ENCODE data around the gene GIGYF2. TPM values are rescaled to one million over a fixed set of nuclear protein-coding genes. Genes with fewer than 3 reads are reported as not detected.

The GIGYF2 gene
- total and polyA plus RNA-seq, 2 of the 13 experiments (the other 11 are each of a cell fraction or from before 2014, with no cell fraction given): 44.9 to 73.5 TPM

GRCh38 chr2:232871835-232872736, 175.0 kb downstream of the GIGYF2 start (continued):
- TF ChIP-seq HOMEZ (CRISPR knock-in tag; IDR thresholded peaks at IDR 0.05; ENCODE audit: low read depth) (no peak), ZNF792 (CRISPR knock-in tag; IDR thresholded peaks at IDR 0.05) (peak; percentile 40; the same call in 1 of the 2 replicates), PBX3 (CRISPR knock-in tag; IDR thresholded peaks at IDR 0.05; ENCODE audit: borderline replicate concordance) (no peak), ZNF761 (CRISPR knock-in tag; conservative IDR thresholded peaks at IDR 0.05) (0 out of 2 replicates have a peak, but pooled peaks have one; percentile 32), MED8 (CRISPR knock-in tag; IDR thresholded peaks at IDR 0.05; ENCODE audit: insufficient replicate concordance) (peak; percentile 73), ZNF280D (CRISPR knock-in tag; IDR thresholded peaks at IDR 0.05) (peak; percentile 51; the same call in 1 of the 2 replicates), KLF9 (CRISPR knock-in tag; IDR thresholded peaks at IDR 0.05; ENCODE audit: low read depth) (no peak), MAFG (CRISPR knock-in tag; IDR thresholded peaks at IDR 0.05) (no peak), IKZF1 (IDR thresholded peaks at IDR 0.05) (no peak)
- TF ChIP-seq, protein P1, sequence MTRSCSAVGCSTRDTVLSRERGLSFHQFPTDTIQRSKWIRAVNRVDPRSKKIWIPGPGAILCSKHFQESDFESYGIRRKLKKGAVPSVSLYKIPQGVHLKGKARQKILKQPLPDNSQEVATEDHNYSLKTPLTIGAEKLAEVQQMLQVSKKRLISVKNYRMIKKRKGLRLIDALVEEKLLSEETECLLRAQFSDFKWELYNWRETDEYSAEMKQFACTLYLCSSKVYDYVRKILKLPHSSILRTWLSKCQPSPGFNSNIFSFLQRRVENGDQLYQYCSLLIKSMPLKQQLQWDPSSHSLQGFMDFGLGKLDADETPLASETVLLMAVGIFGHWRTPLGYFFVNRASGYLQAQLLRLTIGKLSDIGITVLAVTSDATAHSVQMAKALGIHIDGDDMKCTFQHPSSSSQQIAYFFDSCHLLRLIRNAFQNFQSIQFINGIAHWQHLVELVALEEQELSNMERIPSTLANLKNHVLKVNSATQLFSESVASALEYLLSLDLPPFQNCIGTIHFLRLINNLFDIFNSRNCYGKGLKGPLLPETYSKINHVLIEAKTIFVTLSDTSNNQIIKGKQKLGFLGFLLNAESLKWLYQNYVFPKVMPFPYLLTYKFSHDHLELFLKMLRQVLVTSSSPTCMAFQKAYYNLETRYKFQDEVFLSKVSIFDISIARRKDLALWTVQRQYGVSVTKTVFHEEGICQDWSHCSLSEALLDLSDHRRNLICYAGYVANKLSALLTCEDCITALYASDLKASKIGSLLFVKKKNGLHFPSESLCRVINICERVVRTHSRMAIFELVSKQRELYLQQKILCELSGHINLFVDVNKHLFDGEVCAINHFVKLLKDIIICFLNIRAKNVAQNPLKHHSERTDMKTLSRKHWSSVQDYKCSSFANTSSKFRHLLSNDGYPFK (CRISPR knock-in tag; IDR thresholded peaks at IDR 0.05; ENCODE audit: borderline replicate concordance): no peak; the same call in 1 of the 2 replicates
- TF ChIP-seq, protein P2, sequence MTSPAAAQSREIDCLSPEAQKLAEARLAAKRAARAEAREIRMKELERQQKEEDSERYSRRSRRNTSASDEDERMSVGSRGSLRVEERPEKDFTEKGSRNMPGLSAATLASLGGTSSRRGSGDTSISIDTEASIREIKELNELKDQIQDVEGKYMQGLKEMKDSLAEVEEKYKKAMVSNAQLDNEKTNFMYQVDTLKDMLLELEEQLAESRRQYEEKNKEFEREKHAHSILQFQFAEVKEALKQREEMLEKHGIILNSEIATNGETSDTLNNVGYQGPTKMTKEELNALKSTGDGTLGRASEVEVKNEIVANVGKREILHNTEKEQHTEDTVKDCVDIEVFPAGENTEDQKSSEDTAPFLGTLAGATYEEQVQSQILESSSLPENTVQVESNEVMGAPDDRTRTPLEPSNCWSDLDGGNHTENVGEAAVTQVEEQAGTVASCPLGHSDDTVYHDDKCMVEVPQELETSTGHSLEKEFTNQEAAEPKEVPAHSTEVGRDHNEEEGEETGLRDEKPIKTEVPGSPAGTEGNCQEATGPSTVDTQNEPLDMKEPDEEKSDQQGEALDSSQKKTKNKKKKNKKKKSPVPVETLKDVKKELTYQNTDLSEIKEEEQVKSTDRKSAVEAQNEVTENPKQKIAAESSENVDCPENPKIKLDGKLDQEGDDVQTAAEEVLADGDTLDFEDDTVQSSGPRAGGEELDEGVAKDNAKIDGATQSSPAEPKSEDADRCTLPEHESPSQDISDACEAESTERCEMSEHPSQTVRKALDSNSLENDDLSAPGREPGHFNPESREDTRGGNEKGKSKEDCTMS (CRISPR knock-in tag; conservative IDR thresholded peaks at IDR 0.05): no peak
